ENCODE measurements around the gene HDAC4. TPM values are rescaled to one million over a fixed set of nuclear protein-coding genes. Genes with fewer than 3 reads are reported as not detected.

HDAC4 gene
- total RNA-seq, 1 experiment from 2014 or later, result 32.0 TPM

DNA sequence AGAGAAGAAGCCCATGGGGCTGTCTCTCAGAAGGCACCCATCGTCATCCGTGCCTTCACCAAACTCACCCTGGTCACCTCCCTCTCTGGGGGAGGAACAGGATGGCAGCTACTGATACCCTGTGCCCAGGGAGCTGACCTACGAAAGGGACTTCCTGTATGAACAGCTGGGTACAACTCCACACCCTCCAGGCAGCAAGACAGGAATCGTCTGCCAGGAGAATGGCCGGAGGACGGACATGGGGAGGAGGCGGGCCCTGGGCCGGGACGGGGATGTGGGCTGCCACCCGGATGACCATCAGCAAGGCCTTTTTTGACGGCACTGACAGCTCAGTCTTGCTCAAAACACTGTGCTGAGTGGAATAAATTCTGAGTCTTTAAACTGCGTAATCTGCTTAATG, 243.6 kb downstream of the HDAC4 start:
- no peak overlapping the region for H3K9ac ChIP-seq (ENCODE audit: extremely low read depth, insufficient read length, low read length)
- no peak overlapping the region for H3T11ph ChIP-seq (ENCODE audit: low read length)
- H4K91ac ChIP-seq (ENCODE audit: insufficient read length, low read depth, low read length), result no peak overlapping the region
- H3K79me1 ChIP-seq (ENCODE audit: insufficient read depth, low read depth, low read length, poor library complexity, severe bottlenecking), result no peaks in the 10 kb centered on the region
- no peak overlapping the region for H3K4me3 Mint-ChIP-seq
- no peaks in the 10 kb centered on the region for H3K4me1 ChIP-seq (ENCODE audit: insufficient read depth, low read length)
- no peaks in the 10 kb centered on the region for H3K9me3 ChIP-seq (ENCODE audit: control insufficient read depth, low read depth, low read length)
- peak; percentile 19 for DNase-seq
- H3K79me2 ChIP-seq (ENCODE audit: insufficient read depth, low read length), result no peaks in the 10 kb centered on the region
- no peak overlapping the region for H3K18ac ChIP-seq (ENCODE audit: insufficient read length, low read depth, low read length)
- TF ChIP-seq CTCF (conservative IDR thresholded peaks at IDR 0.05), result no peak
- H3K27ac Mint-ChIP-seq, result no peak overlapping the region
- H2AFZ ChIP-seq (ENCODE audit: low read length), result no peak overlapping the region
- H2BK20ac ChIP-seq (ENCODE audit: low read depth, low read length, poor library complexity, severe bottlenecking), result no peak overlapping the region
- H4K20me1 ChIP-seq (ENCODE audit: control insufficient read depth, insufficient read depth, insufficient read length), result no peaks in the 10 kb centered on the region
- H4K5ac ChIP-seq (ENCODE audit: insufficient read length, low read depth, low read length), result no peak overlapping the region
- no peak overlapping the region for H3K23ac ChIP-seq (ENCODE audit: insufficient read length, low read depth, low read length)
- no peak overlapping the region for H3K27ac ChIP-seq (ENCODE audit: insufficient read length, low read depth, low read length)
- H3K23me2 ChIP-seq (ENCODE audit: insufficient read length, low read depth, low read length, poor library complexity, severe bottlenecking), result no peaks in the 10 kb centered on the region
- H3K4ac ChIP-seq (ENCODE audit: low read depth, low read length), result no peak overlapping the region
- H3K36me3 Mint-ChIP-seq (ENCODE audit: insufficient read depth in 1 of 3, low read depth in 3 of 3), result peaks cover 35 to 49% (median 39%) of the 10 kb centered on the region in 3 experiments; a peak in 6 of 7 replicates
- H2BK12ac ChIP-seq (ENCODE audit: insufficient read length, low read depth, low read length), result no peak overlapping the region
- no peak overlapping the region for H3K14ac ChIP-seq (ENCODE audit: insufficient read depth, low read length)
- H4K8ac ChIP-seq (replicated peaks; ENCODE audit: insufficient read length, low read depth, low read length), result no peak overlapping the region
- no peak overlapping the region for H2AK5ac ChIP-seq (ENCODE audit: insufficient read length, low read length)
- H2BK120ac ChIP-seq (ENCODE audit: low read depth, low read length, poor library complexity, severe bottlenecking), result no peak overlapping the region
- no peaks in the 10 kb centered on the region; a peak in 2 of 5 replicates for H3K9me3 Mint-ChIP-seq
- no peak overlapping the region for H2BK5ac ChIP-seq (ENCODE audit: insufficient read length, low read length)
- H3K4me2 ChIP-seq (ENCODE audit: insufficient read depth, insufficient read length, low read length), result no peak overlapping the region
- no CpG with 5 or more reads among the region's 12 CpGs for WGBS (ENCODE audit: extremely low coverage, insufficient read length, low lambda C conversion rate)
- H3K27me3 Mint-ChIP-seq (ENCODE audit: low read depth), result no peaks in the 10 kb centered on the region
- no peaks in the 10 kb centered on the region for H3K27me3 ChIP-seq (ENCODE audit: insufficient read depth, low read length)
- H3K56ac ChIP-seq (ENCODE audit: insufficient read length, low read depth, low read length), result no peak overlapping the region
- H3K4me1 Mint-ChIP-seq, result peaks cover 0 to 8% of the 10 kb centered on the region in 2 experiments; a peak in 3 of 4 replicates
- no peak overlapping the region for H2BK15ac ChIP-seq (ENCODE audit: low read depth, low read length)
